ENCODE data around the gene C6orf163.

GRCh38 chr6:87341899-87342298, 2.7 kb upstream of the C6orf163 start:
- no peak for TF ChIP-seq CTCF (conservative IDR thresholded peaks at IDR 0.05; ENCODE audit: low read depth in 2 of 2)
- no peak for TF ChIP-seq EZH2phosphoT487 (IDR thresholded peaks at IDR 0.05; ENCODE audit: unreplicated experiment)
- no peak for TF ChIP-seq JUNB (IDR thresholded peaks at IDR 0.05; ENCODE audit: unreplicated experiment)
- TF ChIP-seq ETS1 (IDR thresholded peaks at IDR 0.05), result no peak
- TF ChIP-seq POLR2AphosphoS5 (IDR thresholded peaks at IDR 0.05; ENCODE audit: low read depth), result no peak
- TF ChIP-seq ZNF114 (CRISPR knock-in tag; IDR thresholded peaks at IDR 0.05), result no peak
- no peak for TF ChIP-seq EZH2 (IDR thresholded peaks at IDR 0.05; ENCODE audit: low read depth, unreplicated experiment)
- TF ChIP-seq CREB1 (CRISPR knock-in tag; IDR thresholded peaks at IDR 0.05; ENCODE audit: low read depth), result no peak
- TF ChIP-seq ZNF331 (CRISPR knock-in tag; IDR thresholded peaks at IDR 0.05; ENCODE audit: low read depth), result no peak
- TF ChIP-seq, protein P1, sequence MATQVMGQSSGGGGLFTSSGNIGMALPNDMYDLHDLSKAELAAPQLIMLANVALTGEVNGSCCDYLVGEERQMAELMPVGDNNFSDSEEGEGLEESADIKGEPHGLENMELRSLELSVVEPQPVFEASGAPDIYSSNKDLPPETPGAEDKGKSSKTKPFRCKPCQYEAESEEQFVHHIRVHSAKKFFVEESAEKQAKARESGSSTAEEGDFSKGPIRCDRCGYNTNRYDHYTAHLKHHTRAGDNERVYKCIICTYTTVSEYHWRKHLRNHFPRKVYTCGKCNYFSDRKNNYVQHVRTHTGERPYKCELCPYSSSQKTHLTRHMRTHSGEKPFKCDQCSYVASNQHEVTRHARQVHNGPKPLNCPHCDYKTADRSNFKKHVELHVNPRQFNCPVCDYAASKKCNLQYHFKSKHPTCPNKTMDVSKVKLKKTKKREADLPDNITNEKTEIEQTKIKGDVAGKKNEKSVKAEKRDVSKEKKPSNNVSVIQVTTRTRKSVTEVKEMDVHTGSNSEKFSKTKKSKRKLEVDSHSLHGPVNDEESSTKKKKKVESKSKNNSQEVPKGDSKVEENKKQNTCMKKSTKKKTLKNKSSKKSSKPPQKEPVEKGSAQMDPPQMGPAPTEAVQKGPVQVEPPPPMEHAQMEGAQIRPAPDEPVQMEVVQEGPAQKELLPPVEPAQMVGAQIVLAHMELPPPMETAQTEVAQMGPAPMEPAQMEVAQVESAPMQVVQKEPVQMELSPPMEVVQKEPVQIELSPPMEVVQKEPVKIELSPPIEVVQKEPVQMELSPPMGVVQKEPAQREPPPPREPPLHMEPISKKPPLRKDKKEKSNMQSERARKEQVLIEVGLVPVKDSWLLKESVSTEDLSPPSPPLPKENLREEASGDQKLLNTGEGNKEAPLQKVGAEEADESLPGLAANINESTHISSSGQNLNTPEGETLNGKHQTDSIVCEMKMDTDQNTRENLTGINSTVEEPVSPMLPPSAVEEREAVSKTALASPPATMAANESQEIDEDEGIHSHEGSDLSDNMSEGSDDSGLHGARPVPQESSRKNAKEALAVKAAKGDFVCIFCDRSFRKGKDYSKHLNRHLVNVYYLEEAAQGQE (IDR thresholded peaks at IDR 0.05; ENCODE audit: unreplicated experiment), result no peak
- no peak for TF ChIP-seq STAT1 (IDR thresholded peaks at IDR 0.05; ENCODE audit: unreplicated experiment)
- no peak for TF ChIP-seq NANOG (IDR thresholded peaks at IDR 0.05; ENCODE audit: borderline replicate concordance)
- TF ChIP-seq, protein P2, sequence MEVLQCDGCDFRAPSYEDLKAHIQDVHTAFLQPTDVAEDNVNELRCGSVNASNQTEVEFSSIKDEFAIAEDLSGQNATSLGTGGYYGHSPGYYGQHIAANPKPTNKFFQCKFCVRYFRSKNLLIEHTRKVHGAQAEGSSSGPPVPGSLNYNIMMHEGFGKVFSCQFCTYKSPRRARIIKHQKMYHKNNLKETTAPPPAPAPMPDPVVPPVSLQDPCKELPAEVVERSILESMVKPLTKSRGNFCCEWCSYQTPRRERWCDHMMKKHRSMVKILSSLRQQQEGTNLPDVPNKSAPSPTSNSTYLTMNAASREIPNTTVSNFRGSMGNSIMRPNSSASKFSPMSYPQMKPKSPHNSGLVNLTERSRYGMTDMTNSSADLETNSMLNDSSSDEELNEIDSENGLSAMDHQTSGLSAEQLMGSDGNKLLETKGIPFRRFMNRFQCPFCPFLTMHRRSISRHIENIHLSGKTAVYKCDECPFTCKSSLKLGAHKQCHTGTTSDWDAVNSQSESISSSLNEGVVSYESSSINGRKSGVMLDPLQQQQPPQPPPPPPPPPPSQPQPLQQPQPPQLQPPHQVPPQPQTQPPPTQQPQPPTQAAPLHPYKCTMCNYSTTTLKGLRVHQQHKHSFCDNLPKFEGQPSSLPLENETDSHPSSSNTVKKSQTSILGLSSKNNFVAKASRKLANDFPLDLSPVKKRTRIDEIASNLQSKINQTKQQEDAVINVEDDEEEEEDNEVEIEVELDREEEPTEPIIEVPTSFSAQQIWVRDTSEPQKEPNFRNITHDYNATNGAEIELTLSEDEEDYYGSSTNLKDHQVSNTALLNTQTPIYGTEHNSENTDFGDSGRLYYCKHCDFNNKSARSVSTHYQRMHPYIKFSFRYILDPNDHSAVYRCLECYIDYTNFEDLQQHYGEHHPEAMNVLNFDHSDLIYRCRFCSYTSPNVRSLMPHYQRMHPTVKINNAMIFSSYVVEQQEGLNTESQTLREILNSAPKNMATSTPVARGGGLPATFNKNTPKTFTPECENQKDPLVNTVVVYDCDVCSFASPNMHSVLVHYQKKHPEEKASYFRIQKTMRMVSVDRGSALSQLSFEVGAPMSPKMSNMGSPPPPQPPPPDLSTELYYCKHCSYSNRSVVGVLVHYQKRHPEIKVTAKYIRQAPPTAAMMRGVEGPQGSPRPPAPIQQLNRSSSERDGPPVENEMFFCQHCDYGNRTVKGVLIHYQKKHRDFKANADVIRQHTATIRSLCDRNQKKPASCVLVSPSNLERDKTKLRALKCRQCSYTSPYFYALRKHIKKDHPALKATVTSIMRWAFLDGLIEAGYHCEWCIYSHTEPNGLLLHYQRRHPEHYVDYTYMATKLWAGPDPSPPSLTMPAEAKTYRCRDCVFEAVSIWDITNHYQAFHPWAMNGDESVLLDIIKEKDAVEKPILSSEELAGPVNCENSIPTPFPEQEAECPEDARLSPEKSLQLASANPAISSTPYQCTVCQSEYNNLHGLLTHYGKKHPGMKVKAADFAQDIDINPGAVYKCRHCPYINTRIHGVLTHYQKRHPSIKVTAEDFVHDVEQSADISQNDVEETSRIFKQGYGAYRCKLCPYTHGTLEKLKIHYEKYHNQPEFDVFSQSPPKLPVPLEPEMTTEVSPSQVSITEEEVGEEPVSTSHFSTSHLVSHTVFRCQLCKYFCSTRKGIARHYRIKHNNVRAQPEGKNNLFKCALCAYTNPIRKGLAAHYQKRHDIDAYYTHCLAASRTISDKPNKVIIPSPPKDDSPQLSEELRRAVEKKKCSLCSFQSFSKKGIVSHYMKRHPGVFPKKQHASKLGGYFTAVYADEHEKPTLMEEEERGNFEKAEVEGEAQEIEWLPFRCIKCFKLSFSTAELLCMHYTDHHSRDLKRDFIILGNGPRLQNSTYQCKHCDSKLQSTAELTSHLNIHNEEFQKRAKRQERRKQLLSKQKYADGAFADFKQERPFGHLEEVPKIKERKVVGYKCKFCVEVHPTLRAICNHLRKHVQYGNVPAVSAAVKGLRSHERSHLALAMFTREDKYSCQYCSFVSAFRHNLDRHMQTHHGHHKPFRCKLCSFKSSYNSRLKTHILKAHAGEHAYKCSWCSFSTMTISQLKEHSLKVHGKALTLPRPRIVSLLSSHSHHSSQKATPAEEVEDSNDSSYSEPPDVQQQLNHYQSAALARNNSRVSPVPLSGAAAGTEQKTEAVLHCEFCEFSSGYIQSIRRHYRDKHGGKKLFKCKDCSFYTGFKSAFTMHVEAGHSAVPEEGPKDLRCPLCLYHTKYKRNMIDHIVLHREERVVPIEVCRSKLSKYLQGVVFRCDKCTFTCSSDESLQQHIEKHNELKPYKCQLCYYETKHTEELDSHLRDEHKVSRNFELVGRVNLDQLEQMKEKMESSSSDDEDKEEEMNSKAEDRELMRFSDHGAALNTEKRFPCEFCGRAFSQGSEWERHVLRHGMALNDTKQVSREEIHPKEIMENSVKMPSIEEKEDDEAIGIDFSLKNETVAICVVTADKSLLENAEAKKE (CRISPR knock-in tag; IDR thresholded peaks at IDR 0.05), result no peak

Data from GM23338 (cell line).